Posterior cingulate gyrus (tissue), 11 donors: Measurements from ENCODE around the gene PLCH1.

Source experiments
- DNase-seq, 10 donors: peaks; one replicate each; pipeline versions ENCODE4 v3.0.0 to v3.0.0-alpha.2; 2020 to 2021; ENCODE audit warnings: mixed read lengths in 3 of 10
- intact Hi-C: fragments of 100-400 bp; cut with DNase I; formaldehyde crosslinking; loops from one replicate; pipeline ENCODE4 v1.15.1; 2023

Gene PLCH1

GRCh38 chr3:155744626-155745324 is at the start of gene PLCH1:
PLCH1 (minus strand) TSS chr3:155745071; CDS start chr3:155704224, 40,847 bp downstream.
- DNase-seq = peak; percentile 27 to 95 (median 62)
- intact Hi-C loops = no loop called here

- DNase-seq = no peak
- intact Hi-C loops = no loop called here
Measured at GRCh38 chr3:155792532-155792931, 47.7 kb upstream of the PLCH1 start.

GRCh38 chr3:155791190-155791589 is 46.3 kb upstream of the PLCH1 start:
- intact Hi-C loops = no loop called here
- DNase-seq = no peak

DNA sequence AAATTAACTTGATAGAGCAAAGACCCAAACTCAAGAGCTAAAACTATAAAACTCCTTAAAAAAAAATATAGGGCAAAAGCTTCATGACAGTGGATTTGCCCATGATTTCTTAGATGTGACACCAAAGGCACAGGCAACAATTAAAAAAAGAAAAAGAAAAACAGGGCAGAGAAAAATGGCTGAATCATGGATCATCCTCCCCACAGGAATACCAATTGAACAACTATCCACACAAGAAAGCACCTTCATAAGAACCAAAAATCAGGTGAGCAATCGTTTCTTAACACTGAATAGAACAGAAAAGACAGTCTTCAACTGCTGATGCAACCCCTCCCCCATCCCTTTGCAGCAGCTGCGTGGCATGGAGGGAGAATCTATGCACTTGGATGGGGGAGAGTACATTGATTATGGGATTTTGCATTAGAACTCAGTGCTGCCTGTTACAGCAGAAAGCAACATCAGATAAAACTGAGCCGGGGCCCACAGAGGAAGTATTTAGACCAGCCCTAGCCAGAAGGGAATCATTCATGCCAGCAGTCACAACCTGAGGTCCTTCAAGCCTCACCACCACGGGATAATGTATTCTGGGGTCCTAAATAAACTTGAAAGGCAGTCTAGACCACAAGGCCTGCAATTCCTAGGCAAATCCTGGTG is 45.5 kb upstream of the PLCH1 start:
- DNase-seq = no peak
- intact Hi-C loops = no loop called here

- DNase-seq = no peak
- intact Hi-C loops = no loop called here
Measured at GRCh38 chr3:155785662-155786295, 40.9 kb upstream of the PLCH1 start.

DNA sequence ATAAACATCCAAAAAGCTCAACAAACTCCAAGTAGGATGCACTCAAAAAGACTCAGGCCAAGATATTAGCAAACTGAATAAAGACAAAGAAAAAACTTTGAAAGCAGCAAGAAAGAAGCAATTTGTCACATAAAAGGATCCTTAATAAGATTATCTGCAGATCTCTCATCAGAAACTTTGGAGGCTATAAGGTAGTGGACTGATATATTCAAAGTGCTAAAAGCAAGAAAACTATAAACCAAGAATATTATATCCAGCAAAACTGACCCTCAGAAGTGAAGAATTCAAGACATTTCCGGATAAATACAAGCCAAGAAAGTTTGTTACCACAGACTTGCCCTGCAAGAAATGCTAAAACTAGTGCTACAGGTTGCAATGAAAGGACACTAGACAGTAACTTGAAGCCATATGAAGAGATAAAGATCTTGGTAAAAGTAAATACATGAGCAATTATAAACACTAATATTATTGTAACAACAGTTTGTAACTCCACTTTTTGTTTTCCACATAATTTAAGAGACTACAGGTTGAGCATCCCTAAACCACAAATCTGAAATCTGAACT is 37.6 kb upstream of the PLCH1 start:
- no peak for DNase-seq
- intact Hi-C loops = no loop called here

- no peak for DNase-seq
- intact Hi-C loops = no loop called here
Measured at GRCh38 chr3:155780291-155780690, 35.4 kb upstream of the PLCH1 start.

DNA sequence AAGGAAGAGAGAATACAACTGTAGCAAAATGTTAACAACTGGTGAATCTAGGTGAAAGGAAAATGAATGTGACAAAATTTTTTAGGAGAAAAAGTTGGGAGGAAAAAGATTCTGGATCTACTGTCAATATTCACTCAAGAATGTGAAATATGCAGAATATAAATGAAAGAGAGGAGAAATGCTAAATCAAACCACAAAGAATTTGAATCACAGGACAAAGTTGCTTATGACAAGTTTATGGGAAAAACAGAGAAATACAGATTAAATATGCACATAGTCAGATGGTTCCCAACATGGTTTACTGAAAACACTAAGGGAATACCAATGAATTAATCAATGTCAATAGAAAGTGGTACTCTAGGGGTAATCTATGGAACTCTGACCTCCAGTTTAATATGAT is 33.6 kb upstream of the PLCH1 start:
- DNase-seq = no peak
- intact Hi-C loops = no loop called here

DNA sequence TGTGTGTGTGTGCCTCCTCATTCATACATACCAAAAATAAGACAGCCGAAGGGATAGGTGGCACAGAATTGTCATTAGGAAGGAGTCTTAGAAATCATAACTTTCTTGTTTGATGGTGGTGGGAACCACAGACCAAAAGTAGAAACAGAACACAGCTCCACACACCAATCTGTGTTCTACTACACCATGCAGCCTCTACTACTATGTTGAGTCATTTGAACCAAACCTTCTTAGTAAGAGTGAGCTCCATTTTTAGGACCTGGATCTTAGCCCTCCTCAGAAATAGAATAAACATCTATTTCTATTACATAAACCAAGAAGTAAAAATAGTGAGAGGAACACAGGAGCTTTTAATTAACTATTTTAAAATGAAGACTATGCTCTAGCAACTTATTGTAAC is 27.9 kb upstream of the PLCH1 start:
- intact Hi-C loops = no loop called here

DNA sequence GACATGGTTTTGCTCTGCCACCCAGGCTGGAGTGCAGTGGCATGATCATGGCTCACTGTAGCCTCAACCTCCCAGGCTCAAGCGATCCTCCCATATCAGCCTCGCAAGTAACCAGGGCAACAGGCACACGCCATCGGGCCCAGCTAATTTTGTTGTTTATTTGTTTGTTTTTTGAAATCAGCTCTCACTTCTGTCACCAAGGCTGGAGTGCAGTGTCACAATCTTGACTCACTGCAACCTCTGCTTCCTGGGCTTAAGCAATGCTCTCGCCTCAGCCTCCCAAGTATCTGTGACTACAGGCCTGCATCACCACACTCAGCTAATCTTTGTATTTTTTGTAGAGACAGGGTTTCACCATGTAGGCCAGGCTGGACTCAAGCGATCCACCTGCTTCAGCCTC is 26.3 kb upstream of the PLCH1 start:
- intact Hi-C loops = no loop called here
- peak in 1 of 10 donors; percentile 13 for DNase-seq

More for the DNA sequence above, 27.9 kb upstream of the PLCH1 start:
- no peak for DNase-seq

- intact Hi-C loops = no loop called here
Measured at GRCh38 chr3:155766206-155766605, 21.3 kb upstream of the PLCH1 start.

DNA sequence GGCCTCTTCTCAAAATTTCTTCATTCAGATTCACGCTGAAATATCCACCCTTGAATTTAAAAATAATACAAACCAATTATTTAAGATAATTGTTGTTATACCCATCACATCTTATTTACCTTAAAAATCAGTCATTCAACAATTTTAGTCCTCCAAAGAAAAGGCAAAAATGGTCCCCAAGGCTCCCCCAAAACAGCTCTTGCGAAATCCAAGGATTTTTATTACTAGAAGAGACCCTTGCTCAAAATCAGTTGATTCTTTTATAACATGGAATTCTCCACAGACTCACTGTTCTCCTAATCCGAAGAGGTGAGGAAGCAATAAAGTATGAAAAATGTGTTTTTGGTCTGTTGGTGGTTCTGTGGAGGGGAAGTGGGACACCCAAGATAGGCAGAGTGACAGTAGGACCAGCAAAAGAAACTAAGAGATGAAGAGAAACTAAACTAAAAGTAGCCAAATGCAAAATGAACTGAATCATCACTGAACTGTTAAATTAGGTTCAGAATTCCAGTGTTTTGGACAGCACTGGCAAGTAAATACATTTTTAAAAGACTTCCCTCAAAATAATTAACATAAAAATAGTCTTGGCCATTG is 19.1 kb upstream of the PLCH1 start:
- intact Hi-C loops = no loop called here
- DNase-seq = no peak

More at GRCh38 chr3:155766206-155766605, 21.3 kb upstream of the PLCH1 start:
- no peak for DNase-seq

DNA sequence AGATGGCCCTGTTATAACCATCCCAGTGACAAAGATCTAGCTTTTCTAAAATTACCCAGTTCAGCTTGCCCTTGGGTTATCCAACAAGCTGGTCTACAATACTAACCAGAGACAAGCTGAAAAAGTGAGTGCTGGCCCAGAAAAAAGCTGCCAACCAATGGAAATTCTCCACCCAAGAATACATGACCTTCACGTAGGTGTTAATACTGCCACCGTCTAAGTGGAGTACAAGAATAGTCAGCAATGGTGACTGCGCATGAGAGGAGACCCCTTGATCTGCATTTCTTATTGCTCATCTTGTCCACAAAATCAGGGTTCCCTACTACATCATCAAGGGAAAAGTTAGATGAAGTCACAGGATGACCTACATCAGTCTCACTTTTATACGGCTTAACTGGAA is 15.8 kb upstream of the PLCH1 start:
- intact Hi-C loops = no loop called here
- peak in 1 of 10 donors; percentile 5 for DNase-seq

DNA sequence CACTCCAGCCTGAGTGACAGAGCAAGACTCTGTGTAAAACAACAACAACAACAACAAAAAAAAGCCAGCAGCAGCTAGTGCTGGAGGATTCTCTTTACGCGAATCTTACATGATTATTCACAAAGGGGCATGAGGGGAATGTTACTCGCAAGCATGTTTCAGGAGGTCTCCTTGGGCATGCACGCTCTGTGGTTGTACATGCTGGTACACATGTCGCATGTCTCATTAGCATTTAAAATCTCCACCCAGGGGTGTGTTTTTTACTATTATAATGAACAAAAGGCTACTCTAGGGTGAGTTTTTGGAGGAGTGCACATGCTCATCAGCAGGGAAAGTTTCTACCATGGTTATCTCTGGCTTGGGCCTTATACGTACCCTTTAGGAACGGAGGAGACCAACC is 12.7 kb upstream of the PLCH1 start:
- intact Hi-C loops = no loop called here
- DNase-seq = no peak

- intact Hi-C loops = no loop called here
- no peak for DNase-seq
Measured at GRCh38 chr3:155753038-155753639, 8.3 kb upstream of the PLCH1 start.

GRCh38 chr3:155748611-155749365 is 3.9 kb upstream of the PLCH1 start:
- intact Hi-C loops = no loop called here
- no peak for DNase-seq

DNA sequence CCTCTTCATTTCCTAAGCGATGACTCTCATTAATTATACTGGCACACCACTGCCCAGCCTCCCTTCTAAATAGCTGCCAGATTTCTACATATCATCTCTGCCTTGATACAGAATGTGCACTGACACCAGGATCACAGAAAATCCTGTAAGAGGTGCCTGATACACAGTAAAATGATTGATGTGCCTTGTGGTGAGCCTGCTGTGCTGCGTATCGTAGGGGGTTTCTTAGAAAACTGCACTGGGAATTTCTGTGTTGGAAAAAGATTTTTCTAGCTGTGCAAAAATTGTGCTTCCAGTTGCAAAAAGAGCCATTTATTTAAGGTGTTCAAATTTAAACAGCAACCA is 3.0 kb upstream of the PLCH1 start:
- intact Hi-C loops = no loop called here
- no peak for DNase-seq

- no peak for DNase-seq
- intact Hi-C loops = no loop called here
Measured at GRCh38 chr3:155747286-155747945, 2.5 kb upstream of the PLCH1 start.

DNA sequence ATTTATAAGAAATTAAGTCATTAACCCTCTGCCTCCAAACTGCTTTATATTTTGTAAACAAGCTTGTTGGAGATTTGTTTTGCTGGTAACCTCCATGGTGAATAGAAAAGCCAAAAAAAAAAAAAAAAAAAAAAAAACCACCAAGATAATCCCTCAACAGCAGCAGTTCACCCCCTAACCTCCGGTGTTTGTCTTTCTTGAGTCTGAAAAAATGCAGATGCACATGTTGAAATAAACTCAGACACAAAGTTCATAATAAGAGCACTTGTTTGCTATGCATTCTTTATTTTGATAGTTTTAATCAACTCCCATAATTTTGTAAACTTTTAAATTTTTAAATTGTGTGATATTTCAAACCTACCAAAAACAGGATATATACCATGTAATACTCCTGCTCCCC is 1.8 kb upstream of the PLCH1 start:
- intact Hi-C loops = no loop called here
- no peak for DNase-seq
